Body of pancreas (tissue), 4 donors: ENCODE results near the gene FUBP3. TPM values are rescaled to one million over a fixed set of nuclear protein-coding genes. Genes with fewer than 3 reads are reported as not detected.
A peak's percentile ranks its signal among the peaks of the same experiment; 100 is the strongest.

Experiments
- ATAC-seq: fragments of 150-250 bp; one replicate; pipeline ENCODE4 v1.9.1; 2016
- DNase-seq, 4 donors: peaks; one replicate each; pipeline ENCODE4 v3.0.0-alpha.2; 2019
- H3K27ac ChIP-seq, 4 donors: fragments of 200-600 bp; sonication (generic); 1 replicate in 3 of 4; 2 replicates in 1 of 4; pipeline versions ENCODE4 v1.5.1 to v1.6.1; 2016 to 2019; ENCODE audit warnings: mild to moderate bottlenecking in 1 of 4, mixed read lengths in 1 of 4, moderate library complexity in 1 of 4
- H3K27me3 ChIP-seq, 2 donors: fragments of 200-600 bp; sonication (generic); one replicate each; pipeline ENCODE4 v1.6.0; 2016; ENCODE audit warnings: mild to moderate bottlenecking in 1 of 2
- H3K36me3 ChIP-seq, 2 donors: fragments of 200-600 bp; sonication (generic); replicated peaks in 1 of 2; 2 replicates each; pipeline ENCODE4 v1.5.1; 2016; ENCODE audit warnings: low read depth in 2 of 2; ENCODE audit not compliant: insufficient read depth in 1 of 2
- H3K4me1 ChIP-seq: fragments of 200-600 bp; sonication (generic); one replicate; pipeline ENCODE4 v1.6.0; 2016
- H3K4me3 ChIP-seq, 2 donors: fragments of 200-600 bp; sonication (generic); 1 replicate in 1 of 2; 2 replicates in 1 of 2; pipeline ENCODE4 v1.5.1; 2016 to 2019
- H3K9me3 ChIP-seq, 3 donors: fragments of 200-600 bp; sonication (generic); 1 replicate in 2 of 3; 2 replicates in 1 of 3; pipeline ENCODE4 v1.5.1; 2016
- POLR2A ChIP-seq, 3 donors: fragments of 450-650 bp; IDR thresholded peaks; one replicate each; pipeline ENCODE4 v1.6.1; 2016; ENCODE audit warnings: antibody characterized with exemption in 3 of 3, mild to moderate bottlenecking in 2 of 3
- WGBS, 2 donors: methylation state at CpG; one replicate each; pipeline ENCODE4 v1.1.5; 2017; 5-methylcytosine and 5-hydroxymethylcytosine counted together
- intact Hi-C: fragments of 100-400 bp; cut with DNase I; formaldehyde crosslinking; loops from one replicate; pipeline ENCODE4 v1.15.1; 2023
- total RNA-seq, 2 donors: library from RNA; depleted of rRNA; stranded (reverse); fragments of >200 nt; gene quantifications; one replicate each; pipeline ENCODE4 v1.1.0, GENCODE V29; 2016
- TF ChIP-seq, protein P1 (sequence below), 7 experiments: fragments of 450-650 bp in 4 of 7; fragments of 200-600 bp in 3 of 7; sonication (generic) in 3 of 7; IDR thresholded peaks; one replicate each; pipeline ENCODE4 v1.5.1; 2016 to 2019; ENCODE audit warnings: antibody characterized with exemption in 7 of 7

FUBP3 gene
- total RNA-seq, 2 donors from 2014 or later, result 16.6 to 30.3 TPM

DNA sequence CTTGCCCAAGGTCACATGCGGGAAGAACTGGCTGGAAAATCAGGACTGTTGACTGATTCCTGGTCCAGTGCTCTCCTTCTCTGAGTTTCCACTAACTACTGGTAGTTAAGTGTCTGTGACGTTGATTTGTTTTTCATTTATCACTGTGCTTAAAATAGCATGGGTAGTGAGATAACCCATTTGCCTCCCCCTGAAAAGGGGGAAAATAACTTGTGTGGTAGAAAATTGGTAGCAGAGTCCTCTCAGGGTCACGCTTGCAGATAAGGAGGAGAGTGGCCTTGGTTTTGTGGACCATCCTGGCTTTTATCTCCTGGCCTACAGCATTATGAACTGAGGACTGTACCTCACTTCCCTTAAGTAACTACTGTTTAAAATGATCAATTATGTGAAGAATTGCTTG is 10.9 kb downstream of the FUBP3 start:
- H3K36me3 ChIP-seq, result no peaks in the 10 kb centered on the region
- peak overlapping the region in 3 of 4 donors; percentile 0 to 33 (median 20) for H3K27ac ChIP-seq
- H3K27me3 ChIP-seq, result no peaks in the 10 kb centered on the region
- no peaks in the 10 kb centered on the region for H3K9me3 ChIP-seq
- no peak for ATAC-seq
- TF ChIP-seq POLR2A (IDR thresholded peaks at IDR 0.05), result no peak
- TF ChIP-seq, protein P1, sequence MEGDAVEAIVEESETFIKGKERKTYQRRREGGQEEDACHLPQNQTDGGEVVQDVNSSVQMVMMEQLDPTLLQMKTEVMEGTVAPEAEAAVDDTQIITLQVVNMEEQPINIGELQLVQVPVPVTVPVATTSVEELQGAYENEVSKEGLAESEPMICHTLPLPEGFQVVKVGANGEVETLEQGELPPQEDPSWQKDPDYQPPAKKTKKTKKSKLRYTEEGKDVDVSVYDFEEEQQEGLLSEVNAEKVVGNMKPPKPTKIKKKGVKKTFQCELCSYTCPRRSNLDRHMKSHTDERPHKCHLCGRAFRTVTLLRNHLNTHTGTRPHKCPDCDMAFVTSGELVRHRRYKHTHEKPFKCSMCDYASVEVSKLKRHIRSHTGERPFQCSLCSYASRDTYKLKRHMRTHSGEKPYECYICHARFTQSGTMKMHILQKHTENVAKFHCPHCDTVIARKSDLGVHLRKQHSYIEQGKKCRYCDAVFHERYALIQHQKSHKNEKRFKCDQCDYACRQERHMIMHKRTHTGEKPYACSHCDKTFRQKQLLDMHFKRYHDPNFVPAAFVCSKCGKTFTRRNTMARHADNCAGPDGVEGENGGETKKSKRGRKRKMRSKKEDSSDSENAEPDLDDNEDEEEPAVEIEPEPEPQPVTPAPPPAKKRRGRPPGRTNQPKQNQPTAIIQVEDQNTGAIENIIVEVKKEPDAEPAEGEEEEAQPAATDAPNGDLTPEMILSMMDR (IDR thresholded peaks at IDR 0.05), result no peak
- WGBS, 2 donors, result 21 to 34% methylated on average over 3 of the region's 3 CpGs
- peaks cover 37% of the 10 kb centered on the region for H3K4me1 ChIP-seq
- H3K4me3 ChIP-seq, result no peak overlapping the region
- no peak for DNase-seq
- intact Hi-C loops, result no loop called here

DNA sequence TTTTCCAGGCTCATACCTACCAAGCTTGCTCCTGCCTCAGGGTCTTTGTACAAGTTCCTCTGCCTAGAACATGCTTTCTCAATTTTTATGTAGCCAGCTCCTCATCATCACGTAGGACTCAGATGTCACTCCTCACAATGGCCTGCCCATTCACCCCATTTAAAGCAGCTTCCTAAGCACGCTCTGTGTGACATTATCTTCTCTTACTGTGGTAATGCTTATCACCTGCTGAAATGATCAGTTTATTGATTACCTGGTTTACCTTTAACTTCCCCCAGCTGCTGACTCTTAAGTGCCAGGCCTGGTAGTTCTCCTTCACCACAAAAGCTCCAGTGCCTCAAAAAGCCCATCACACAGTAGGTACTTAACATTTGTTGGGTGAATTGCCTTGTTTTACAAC is 13.6 kb downstream of the FUBP3 start:
- no peak overlapping the region for H3K27ac ChIP-seq
- ATAC-seq, result no peak
- intact Hi-C loops, result no loop called here

DNA sequence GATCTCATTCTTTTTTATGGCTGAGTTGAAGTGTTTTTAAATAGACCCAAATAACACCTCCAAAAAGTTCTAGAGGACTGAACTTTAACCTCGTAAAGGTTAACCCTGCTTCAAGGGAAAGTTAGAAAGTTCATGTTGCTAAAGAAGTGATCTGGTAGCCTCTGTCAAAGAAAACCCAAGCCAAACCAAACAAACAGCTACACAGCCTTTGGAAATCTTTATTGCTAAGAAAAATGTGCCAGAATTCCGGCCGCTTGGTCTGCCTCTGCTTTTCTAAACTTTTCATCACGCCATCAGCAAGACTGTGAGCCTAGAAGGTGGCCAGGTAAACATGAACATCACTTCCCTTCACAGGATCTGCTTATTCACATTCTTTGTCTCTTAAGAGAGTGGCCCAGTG is 17.9 kb downstream of the FUBP3 start:
- TF ChIP-seq, protein P1 (IDR thresholded peaks at IDR 0.05), result no peak
- no peak for TF ChIP-seq POLR2A (IDR thresholded peaks at IDR 0.05)
- peaks cover 12% of the 10 kb centered on the region for H3K4me1 ChIP-seq
- ATAC-seq, result no peak
- H3K27ac ChIP-seq, result no peak overlapping the region
- intact Hi-C loops, result no loop called here
- no peaks in the 10 kb centered on the region for H3K27me3 ChIP-seq
- H3K4me3 ChIP-seq, result no peak overlapping the region
- 48 to 70% methylated on average over 4 of the region's 4 CpGs for WGBS, 2 donors
- no peak for DNase-seq
- no peaks in the 10 kb centered on the region for H3K9me3 ChIP-seq
- H3K36me3 ChIP-seq, result peaks cover 0 to 15% of the 10 kb centered on the region in 2 donors

More for the DNA sequence above, 13.6 kb downstream of the FUBP3 start:
- 42 to 44% methylated on average over 2 of the region's 2 CpGs for WGBS, 2 donors
- no peaks in the 10 kb centered on the region for H3K27me3 ChIP-seq
- TF ChIP-seq, protein P1 (IDR thresholded peaks at IDR 0.05), result no peak
- no peak for TF ChIP-seq POLR2A (IDR thresholded peaks at IDR 0.05)
- H3K4me3 ChIP-seq, result no peak overlapping the region
- peaks cover 37% of the 10 kb centered on the region for H3K4me1 ChIP-seq
- H3K36me3 ChIP-seq, result peaks cover 0 to 10% of the 10 kb centered on the region in 2 donors
- H3K9me3 ChIP-seq, result no peaks in the 10 kb centered on the region
- no peak for DNase-seq

DNA sequence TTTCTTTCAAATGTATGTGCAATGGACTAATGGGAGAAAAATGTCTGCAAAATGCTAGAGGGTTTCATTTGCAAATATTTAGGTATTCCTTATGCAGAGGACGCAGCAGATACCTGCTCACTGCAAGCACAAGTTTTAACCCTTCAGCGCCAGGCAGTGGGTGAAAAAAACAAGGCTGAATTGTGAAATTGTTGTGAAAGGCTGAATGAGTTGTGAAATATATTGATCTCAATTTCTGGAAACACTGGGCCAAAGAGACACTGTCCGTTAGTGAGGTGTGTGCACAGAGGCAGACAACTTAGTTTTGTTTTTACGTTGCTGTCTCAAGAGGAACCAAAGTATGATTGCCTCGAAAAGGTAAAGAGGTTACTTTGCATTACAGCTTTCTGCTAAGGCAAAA is 18.8 kb downstream of the FUBP3 start:
- intact Hi-C loops, result no loop called here
- H3K27me3 ChIP-seq, result no peaks in the 10 kb centered on the region
- H3K36me3 ChIP-seq, result peaks cover 0 to 18% of the 10 kb centered on the region in 2 donors
- TF ChIP-seq, protein P1 (IDR thresholded peaks at IDR 0.05), result no peak
- no peak for TF ChIP-seq POLR2A (IDR thresholded peaks at IDR 0.05)
- DNase-seq (no peak), ATAC-seq (no peak)
- H3K4me1 ChIP-seq, result peaks cover 3% of the 10 kb centered on the region
- no peaks in the 10 kb centered on the region for H3K9me3 ChIP-seq
- no peak overlapping the region for H3K4me3 ChIP-seq
- no peak overlapping the region for H3K27ac ChIP-seq
- WGBS, 2 donors, result 81 to 87% methylated on average over 5 of the region's 5 CpGs

DNA sequence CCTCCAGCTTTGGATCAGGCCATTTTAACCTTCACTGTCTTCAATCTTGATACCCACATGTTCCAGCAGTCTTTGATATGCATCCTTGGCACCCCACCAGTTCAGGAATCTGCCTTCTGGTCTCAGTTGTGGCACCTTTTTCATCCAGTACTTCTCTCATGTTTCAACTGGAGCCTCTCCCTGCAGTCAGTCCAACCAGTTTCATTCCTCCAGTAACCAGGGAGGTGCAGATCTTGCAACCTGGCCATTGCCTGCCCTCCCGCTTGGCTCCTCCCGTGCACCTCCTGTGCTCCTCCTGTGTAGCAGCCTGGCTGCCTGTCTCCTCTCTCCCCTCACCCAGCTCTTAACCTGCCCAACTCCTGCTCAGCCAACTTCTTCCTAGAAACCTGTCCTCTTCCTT is 20.2 kb downstream of the FUBP3 start:
- 89 to 93% methylated on average over 2 of the region's 2 CpGs for WGBS, 2 donors
- no peak for DNase-seq
- peaks cover 0 to 18% of the 10 kb centered on the region in 2 donors for H3K36me3 ChIP-seq

More for the DNA sequence above, 20.2 kb downstream of the FUBP3 start:
- no peaks in the 10 kb centered on the region for H3K27me3 ChIP-seq
- no peaks in the 10 kb centered on the region for H3K9me3 ChIP-seq
- intact Hi-C loops, result no loop called here
- H3K4me3 ChIP-seq, result no peak overlapping the region
- no peaks in the 10 kb centered on the region for H3K4me1 ChIP-seq
- TF ChIP-seq, protein P1 (IDR thresholded peaks at IDR 0.05), result no peak
- no peak for TF ChIP-seq POLR2A (IDR thresholded peaks at IDR 0.05)
- H3K27ac ChIP-seq, result no peak overlapping the region
- ATAC-seq, result no peak
